Lower leg skin (tissue), 3 donors: ENCODE measurements around the gene HOXD10.

Experiments
- CTCF ChIP-seq, 3 donors: fragments of 450-650 bp; IDR thresholded peaks; one replicate each; pipeline ENCODE4 v1.5.1; 2016; ENCODE audit warnings: antibody characterized with exemption in 3 of 3, mild to moderate bottlenecking in 3 of 3, moderate library complexity in 2 of 3
- POLR2A ChIP-seq, 2 donors: fragments of 450-650 bp; IDR thresholded peaks; one replicate each; pipeline ENCODE4 v1.6.1; 2016 to 2017; ENCODE audit warnings: antibody characterized with exemption in 2 of 2, mild to moderate bottlenecking in 1 of 2, moderate library complexity in 1 of 2

DNA sequence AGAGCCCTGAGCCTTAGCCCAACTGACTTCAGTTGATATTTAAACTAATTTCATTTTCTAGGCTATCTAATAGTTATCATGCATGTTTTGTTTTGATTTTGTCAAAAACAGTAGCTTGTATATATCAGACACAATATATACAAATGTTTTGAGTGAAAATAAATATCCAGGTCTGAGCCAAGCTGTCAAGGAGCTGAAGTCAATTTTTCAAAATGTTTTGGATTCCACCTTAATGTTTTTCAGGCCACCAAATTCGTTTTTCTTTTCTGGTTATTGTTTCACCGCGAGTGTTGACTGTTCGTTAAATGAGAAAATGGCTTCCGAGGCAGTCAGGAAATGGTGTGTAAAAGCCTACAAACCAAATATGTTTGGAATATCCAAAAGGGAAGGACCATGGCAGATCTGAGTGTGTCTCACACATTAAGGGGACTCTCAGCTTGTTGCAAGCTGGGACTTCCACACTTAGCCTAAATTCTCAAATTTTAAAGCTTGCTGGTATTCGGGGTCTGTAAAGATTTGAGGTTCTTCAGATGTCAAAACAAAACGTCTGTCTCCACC, 14.2 kb upstream of the HOXD10 start:
- no peak for TF ChIP-seq POLR2A (IDR thresholded peaks at IDR 0.05)
- TF ChIP-seq CTCF (IDR thresholded peaks at IDR 0.05), result no peak
